GM19240 (cell line): ENCODE measurements around the gene GLCE.
"Not testable (repeated sequence)": the region's sequence is repeated elsewhere in the genome, so short reads cannot be mapped to it uniquely, and the experiment has no call there.

Experiments used
- DNase-seq: peaks from one replicate; pipeline ENCODE4 v3.0.0; 2011; ENCODE audit warnings: low spot score; ENCODE audit not compliant: insufficient read length

GLCE gene

DNA sequence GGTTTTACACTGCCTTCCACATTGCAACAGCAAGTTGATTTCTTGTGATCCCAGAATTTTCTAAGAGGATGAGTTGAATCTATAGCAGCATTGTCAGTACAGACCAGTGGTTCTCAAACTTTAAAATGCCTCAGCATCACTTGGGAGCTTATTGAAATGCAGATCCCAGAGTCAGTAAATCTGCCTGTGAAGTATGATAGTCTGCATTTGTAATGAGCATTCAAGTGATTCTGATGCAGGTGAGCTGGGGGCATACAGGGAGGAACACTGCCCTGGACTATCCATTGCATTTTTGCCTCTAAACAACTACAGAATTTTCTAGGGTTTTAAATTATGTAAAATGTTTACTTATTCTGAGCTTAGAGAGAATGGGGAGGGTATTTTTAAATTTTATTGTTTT, 110.8 kb downstream of the GLCE start:
- no peak for DNase-seq

DNA sequence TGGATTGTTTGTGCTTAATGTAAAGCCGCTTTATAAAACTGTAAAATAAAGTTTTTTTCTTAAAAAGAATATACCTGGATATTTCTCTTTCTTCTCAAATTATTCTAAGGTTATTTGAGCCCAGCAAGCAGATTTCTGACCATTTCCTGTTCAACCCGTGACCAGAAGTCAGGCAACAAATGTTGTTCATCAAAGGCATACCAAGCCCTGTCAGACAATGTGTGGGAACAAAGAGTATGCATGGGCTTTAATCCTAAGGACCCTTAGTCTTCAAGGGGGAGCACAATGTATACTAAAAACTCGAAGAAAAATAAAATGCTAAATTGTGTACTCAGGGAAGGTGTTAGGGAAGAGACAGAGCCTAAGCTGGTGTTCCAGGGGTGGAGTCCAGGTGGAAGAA, 111.7 kb downstream of the GLCE start:
- no peak for DNase-seq

GRCh38 chr15:69272891-69273290, 112.5 kb downstream of the GLCE start:
- no peak for DNase-seq

- no peak for DNase-seq
These were observed 114.7 kb downstream of the GLCE start for GRCh38 chr15:69275074-69275670.

DNA sequence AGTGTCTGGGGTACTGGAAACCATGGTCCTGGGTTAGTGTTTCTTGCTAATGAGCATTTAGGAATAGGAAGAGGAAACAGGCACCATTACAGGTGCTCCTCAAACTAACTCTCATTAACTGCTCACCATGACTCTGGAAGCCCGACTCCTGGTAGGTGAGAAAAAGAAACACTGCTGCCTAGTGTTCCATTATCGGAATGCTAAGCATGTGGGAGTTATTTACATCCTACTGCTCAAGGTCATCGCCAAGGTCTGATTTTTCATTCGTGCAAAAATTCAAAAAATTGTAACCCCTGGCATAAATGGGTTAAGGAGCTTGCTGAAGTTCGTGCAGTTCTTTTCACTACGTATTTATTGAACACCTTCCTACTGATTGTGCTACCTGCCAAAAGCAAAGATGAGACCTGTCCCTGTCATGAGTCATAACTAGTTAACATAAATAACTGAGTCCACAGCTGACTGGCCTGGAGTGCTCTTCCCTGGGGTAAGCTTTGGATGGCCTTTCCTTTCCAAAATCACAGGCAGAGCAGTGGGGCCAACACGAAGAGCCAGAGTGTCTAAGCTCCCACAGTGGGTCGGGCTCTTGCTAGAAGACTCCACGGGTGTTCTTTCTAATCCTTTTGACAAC, 115.6 kb downstream of the GLCE start:
- DNase-seq = no peak

DNA sequence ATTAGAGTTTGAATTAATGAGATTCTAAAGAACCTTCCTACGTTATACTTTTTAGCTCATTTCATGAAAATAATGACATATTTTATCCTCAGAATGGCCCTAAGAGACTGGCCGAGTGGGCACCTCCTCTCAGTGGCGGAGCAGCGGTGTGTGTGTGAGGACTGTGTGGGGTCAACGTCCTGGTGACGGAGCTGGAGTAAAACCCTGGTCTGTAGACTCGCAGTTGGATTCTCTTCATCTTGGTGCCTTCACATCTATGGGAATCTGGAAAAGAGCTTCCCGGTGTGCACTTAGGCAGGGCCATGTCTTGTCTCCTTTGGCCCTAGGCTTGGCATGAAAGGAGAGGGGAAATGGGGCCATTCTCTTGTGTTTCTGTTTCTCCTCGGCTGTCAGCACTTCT, 116.9 kb downstream of the GLCE start:
- DNase-seq = no peak

DNA sequence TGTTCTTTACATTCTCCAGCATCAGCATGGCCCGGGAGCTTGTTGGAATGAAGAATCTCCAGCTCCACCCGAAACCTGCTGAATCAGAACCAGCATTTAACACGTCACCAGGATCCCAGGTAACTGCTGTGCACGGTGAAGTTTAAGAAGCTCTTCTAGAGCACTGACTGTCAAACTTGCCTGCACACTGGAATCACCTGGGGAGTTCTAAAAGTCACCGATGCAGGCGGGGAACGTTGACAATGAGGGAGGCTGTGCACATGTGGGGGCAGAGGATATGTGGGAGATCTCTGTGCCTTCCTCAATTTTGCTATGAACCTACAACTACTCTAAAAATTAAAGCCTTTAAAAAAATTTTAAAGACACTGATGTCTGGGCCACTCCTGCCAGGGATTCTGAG, 119.2 kb downstream of the GLCE start:
- no peak for DNase-seq

- DNase-seq = no peak
These were observed 120.3 kb downstream of the GLCE start for GRCh38 chr15:69280783-69281182.

- DNase-seq = no peak
These were observed 121.8 kb downstream of the GLCE start for GRCh38 chr15:69282104-69282743.

GRCh38 chr15:69285834-69286233, 125.4 kb downstream of the GLCE start:
- no peak for DNase-seq

DNA sequence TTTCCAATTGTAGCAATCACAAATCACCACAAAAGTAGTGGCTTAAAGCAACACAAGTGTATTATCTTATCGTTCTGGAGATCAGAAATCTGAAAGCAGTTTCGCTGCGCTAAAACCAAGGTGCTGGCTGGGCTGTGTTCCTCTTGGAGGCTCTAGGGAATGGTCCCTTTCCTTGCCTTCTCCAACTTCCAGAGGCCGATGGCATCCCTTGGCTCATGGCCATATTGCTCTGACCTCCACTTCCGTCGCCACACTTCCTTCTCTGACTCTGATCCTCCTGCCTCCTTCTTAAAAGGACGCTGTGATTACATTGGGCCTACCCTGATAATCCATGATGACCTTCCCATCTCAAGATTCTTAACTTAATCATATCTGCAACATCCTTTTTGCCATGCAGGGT, 127.6 kb downstream of the GLCE start:
- DNase-seq = no peak

- no peak for DNase-seq
These were observed 128.3 kb downstream of the GLCE start for GRCh38 chr15:69288531-69289341.

DNA sequence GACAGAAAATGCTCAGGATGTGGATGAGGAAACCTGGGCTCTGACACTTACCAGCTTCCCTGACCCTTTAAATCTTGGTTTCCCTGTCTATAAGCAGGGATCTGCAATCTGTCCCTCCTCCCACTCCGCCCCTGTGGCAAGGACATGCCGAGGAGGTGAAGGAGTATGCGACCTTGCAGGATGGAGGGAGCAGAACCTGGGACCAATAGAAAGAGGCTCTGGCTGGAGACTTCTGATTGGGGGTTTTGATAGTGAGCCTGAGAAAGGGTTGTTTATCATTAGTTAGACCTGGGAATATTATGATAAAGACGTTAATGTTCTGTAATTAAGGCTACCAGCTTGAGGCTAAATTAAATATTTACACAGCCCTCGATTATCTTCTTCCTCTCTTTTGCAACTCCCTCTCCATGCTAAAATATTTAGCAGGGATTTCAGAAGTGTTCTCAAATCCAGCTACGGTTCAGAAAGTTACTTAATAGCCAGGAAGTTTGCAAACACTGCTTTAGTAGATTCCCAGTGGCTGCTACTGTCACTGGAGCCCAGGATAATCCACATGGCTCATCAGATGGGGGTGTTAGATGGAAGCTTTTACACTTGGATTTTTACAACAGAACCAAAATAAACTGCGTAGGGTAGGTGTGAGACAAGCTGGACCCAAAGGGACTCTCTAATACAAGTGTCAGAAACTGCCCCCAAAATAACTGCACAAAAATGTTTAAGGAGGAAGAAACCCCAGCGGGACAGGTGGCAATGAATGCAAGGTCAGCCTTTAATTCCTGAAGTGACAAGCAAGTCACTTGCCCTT, 129.1 kb downstream of the GLCE start:
- DNase-seq = no peak

DNA sequence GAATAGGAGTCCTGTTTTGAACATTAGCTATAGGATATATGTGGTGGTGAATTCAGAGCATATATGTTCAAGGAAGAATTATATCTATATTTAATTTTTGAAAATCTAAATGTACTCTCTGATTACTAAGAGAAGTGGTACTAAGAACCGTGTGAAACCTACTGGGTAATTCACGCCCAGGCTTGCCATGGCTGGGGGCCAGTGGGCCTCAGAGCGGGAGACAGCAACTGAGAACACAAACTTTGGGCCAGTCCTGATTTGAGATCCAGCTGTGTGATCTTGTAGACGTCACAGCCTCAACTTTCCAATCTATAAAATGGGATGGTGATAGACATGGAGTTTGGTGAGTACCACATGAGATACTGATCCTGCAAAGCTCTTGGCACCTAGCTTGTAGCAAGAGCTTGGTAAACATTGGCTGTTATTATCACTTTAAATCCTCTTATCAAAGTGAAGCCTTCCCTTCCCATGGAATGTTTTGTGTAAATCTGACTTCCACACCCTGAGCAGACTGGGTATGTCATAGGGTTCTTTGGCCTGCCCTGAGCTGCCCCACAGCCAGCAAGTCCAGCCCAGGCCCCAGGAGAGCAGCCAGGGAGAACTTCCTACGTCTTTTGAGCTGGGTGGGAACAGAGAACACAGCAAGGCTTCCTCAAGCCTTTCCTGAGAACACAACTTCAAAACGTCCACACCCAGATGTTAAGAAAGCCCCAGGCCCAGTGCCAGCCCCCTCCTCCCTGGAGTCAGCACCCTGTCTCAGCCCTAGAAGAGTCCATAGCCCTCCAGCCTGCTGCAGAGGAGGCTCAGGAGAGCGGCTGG, 130.1 kb downstream of the GLCE start:
- no peak for DNase-seq

DNA sequence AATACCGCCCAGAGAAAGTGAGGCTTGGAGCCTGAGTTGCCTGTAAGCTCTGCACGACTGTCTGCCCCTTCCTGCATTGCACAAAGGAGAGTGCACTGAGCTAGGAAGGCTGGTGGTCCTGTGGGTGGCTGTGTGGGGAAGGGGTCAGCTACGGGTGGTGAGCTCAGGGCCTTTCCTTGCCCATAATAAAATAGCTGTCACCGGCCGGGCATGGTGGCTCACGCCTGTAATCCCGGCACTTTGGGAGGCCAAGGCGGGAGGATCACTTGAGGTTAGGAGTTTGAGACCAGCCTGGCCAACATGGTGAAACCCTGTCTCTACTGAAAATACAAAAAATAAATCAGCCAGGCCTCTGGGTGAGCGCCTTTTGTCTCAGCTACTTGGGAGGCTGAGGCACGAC, 131.2 kb downstream of the GLCE start:
- not testable (repeated sequence) for DNase-seq

- no peak for DNase-seq
These were observed 132.5 kb downstream of the GLCE start for GRCh38 chr15:69292826-69293420.

- DNase-seq = no peak
These were observed 133.5 kb downstream of the GLCE start for GRCh38 chr15:69293741-69294615.

- no peak for DNase-seq
These were observed 136.2 kb downstream of the GLCE start for GRCh38 chr15:69296606-69297005.
